ENCODE data around the gene CD68. TPM values are rescaled to one million over a fixed set of nuclear protein-coding genes. Genes with fewer than 3 reads are reported as not detected.
A peak's percentile ranks its signal among the peaks of the same experiment; 100 is the strongest.

The CD68 gene
- polyA plus RNA-seq, 1 donor = 512 TPM

DNA sequence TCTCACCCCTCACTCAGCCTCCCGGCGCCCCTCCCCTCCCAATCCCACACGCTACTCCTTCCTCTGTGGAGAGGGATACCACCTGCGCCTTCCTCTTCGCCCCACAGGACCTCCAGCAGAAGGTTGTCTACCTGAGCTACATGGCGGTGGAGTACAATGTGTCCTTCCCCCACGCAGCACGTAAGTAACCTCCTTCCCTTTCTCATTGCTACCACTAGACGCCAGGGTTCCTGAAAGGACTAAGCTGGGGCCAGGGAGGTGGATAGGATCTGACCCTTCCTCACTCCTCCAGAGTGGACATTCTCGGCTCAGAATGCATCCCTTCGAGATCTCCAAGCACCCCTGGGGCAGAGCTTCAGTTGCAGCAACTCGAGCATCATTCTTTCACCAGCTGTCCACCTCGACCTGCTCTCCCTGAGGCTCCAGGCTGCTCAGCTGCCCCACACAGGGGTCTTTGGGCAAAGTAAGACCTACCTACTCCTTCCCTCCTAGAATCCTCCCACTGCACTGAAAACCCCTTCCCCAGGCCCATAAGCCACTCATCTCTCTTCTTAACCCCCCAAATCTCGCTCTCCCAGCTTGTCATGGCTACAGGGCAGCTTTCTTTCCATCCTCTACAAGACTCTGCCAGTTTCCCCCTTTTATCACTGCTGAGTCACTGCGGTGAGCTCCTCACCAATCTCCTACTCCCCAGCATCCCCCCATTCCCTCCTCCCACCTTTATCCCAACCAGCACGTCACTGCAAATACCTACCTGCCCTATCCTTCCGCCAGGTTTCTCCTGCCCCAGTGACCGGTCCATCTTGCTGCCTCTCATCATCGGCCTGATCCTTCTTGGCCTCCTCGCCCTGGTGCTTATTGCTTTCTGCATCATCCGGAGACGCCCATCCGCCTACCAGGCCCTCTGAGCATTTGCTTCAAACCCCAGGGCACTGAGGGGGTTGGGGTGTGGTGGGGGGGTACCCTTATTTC, 1.5 kb downstream of the CD68 start:
- no peaks in the 10 kb centered on the region for H3K27me3 ChIP-seq (ENCODE audit: control insufficient read depth, insufficient read depth, low read length)
- H3K4me1 ChIP-seq (ENCODE audit: control insufficient read depth, insufficient read depth, low read length) = peaks cover 70% of the 10 kb centered on the region
- 92% methylated on average over 2 of the region's 23 CpGs for WGBS (ENCODE audit: insufficient coverage, low lambda C conversion rate)
- H3K27ac ChIP-seq (ENCODE audit: low read length) = peak overlapping the region; percentile 93
- DNase-seq = no peak
- peak overlapping the region; percentile 49 for H3K4me3 ChIP-seq (ENCODE audit: low read length)
- peaks cover 8% of the 10 kb centered on the region for H3K9me3 ChIP-seq (ENCODE audit: control insufficient read depth, low read depth, low read length)
- peaks cover 51% of the 10 kb centered on the region for H3K36me3 ChIP-seq (ENCODE audit: control insufficient read depth, insufficient read depth, low read length)

DNA sequence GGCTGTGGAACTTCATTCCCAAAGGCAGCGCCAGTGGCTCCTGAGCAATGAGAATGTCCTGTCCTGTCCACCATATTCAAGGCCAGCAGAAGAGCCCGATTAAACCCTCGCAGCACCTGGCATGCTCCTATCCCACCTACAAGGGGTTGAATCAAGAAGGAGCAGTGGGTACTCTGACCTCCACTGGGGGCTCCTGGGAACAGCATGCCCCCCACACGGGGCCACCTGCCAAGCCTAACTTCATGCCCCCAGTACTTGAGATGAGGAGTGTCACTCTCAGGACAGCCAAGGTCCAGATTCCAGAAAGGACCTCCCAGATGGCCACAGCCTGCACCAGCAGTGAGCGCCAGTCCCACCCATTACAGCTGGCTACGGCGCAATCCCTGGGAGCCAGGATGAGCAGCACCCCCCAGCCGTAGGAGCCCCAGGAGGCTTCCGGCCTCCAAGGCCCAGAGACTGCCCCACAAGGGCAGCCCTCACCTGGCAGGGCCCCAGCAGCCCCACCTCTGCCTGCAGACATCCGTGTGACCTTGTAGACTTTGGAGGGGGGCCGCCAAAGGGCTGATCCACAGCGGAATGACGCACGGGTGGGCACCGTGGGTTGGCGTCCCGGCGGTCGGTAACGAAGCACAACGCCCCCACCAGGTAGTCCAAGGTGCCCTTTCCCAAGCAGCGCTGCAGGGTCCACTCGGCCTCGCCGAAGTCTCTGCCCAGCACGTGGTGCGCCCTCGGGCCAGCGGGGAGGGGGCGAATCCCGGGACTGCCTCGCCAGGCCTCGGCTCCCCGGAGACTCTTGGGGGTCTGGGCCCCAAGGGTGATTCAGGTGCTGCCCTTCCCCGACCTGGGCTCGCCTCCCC, 3.2 kb downstream of the CD68 start:
- Histone ChIP-seq H3K27ac (ENCODE audit: low read length) (peak overlapping the region; percentile 94), H3K27me3 (ENCODE audit: control insufficient read depth, insufficient read depth, low read length) (no peaks in the 10 kb centered on the region), H3K36me3 (ENCODE audit: control insufficient read depth, insufficient read depth, low read length) (peaks cover 43% of the 10 kb centered on the region), H3K9me3 (ENCODE audit: control insufficient read depth, low read depth, low read length) (peaks cover 8% of the 10 kb centered on the region), H3K4me3 (ENCODE audit: low read length) (peak overlapping the region; percentile 67), H3K4me1 (ENCODE audit: control insufficient read depth, insufficient read depth, low read length) (peaks cover 56% of the 10 kb centered on the region)
- DNase-seq = no peak
- WGBS (ENCODE audit: insufficient coverage, low lambda C conversion rate) = no CpG with 5 or more reads among the region's 36 CpGs

DNA sequence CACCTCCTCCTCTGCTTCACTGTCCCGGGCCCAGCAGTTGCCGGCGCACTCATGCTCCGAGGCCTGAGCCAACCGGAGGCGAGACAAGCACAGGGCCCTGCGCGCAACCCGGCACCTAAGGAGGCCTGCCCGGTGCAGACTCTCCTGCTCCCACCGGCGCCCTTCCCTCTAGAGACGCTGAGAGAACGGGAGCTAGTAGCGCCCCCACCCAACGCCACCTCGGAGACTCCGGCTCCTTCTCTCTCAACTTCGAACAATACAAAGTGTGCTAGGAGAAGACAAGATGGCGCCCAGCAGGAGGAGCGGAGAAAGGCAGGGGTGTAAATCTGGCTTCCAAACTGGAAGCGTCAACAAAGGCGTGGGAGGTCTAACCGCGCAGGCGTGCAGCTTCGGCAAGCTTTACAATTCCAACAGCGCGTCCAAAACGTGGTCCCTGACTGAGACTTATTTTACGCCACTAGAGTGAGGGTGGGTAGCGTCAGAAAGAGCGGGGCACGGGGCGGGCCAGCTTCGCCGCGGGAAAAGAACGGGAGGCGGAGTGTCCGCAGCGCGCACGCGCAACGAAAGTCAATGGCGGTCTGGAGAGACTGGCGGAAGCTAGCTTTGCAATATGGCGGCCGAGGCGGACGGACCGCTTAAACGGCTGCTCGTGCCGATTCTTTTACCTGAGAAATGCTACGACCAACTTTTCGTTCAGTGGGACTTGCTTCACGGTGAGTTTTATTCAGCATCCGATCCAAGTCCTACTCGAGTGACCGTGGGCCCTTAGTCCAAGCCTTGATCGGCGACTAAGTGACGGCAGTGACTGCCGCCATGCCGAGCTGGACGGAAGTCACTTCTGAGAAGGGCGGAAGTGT, 4.0 kb downstream of the CD68 start, which contains the start of gene MPDU1:
MPDU1 (plus strand) TSS at position 600 of the 857 bp plus-strand sequence; CDS start at position 611, 11 bp downstream.
- Histone ChIP-seq H3K27ac (ENCODE audit: low read length) (peak within 1 kb of the TSS; percentile 94), H3K4me1 (ENCODE audit: control insufficient read depth, insufficient read depth, low read length) (peaks cover 49% of the 10 kb centered on the region), H3K27me3 (ENCODE audit: control insufficient read depth, insufficient read depth, low read length) (no peaks in the 10 kb centered on the region), H3K4me3 (ENCODE audit: low read length) (peak within 1 kb of the TSS; percentile 67), H3K36me3 (ENCODE audit: control insufficient read depth, insufficient read depth, low read length) (peaks cover 42% of the 10 kb centered on the region), H3K9me3 (ENCODE audit: control insufficient read depth, low read depth, low read length) (peaks cover 8% of the 10 kb centered on the region)
- no CpG with 5 or more reads among the region's 69 CpGs for WGBS (ENCODE audit: insufficient coverage, low lambda C conversion rate)
- DNase-seq = peak; percentile 97 to 98

DNA sequence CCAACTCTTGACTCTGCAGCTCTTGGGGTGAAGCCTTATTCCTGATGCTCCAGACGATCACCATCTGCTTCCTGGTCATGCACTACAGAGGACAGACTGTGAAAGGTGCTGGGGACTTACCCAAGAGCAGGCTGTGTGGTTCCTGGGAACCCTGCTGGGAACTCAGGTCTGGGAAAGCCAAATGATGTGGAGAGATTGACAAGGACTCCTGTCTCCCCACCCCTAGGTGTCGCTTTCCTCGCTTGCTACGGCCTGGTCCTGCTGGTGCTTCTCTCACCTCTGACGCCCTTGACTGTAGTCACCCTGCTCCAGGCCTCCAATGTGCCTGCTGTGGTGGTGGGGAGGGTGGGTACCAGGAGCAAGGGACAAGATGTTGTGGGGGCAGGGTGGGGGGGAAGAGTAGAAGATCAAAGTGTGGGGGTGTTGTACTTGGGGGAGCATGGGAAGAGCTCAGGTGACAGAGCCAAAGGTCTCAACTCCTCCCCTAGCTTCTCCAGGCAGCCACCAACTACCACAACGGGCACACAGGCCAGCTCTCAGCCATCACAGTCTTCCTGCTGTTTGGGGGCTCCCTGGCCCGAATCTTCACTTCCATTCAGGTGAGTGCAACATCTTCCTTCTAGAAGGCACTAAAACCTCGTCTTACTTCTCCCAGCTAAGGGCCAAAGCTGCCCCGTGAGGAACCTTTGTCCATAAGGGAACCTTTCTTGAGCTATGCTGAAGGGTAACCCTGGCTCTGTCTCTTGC, 7.4 kb downstream of the CD68 start:
- Histone ChIP-seq H3K4me3 (ENCODE audit: low read length) (no peak overlapping the region), H3K9me3 (ENCODE audit: control insufficient read depth, low read depth, low read length) (peaks cover 8% of the 10 kb centered on the region), H3K36me3 (ENCODE audit: control insufficient read depth, insufficient read depth, low read length) (peaks cover 48% of the 10 kb centered on the region), H3K4me1 (ENCODE audit: control insufficient read depth, insufficient read depth, low read length) (peaks cover 34% of the 10 kb centered on the region), H3K27ac (ENCODE audit: low read length) (no peak overlapping the region), H3K27me3 (ENCODE audit: control insufficient read depth, insufficient read depth, low read length) (no peaks in the 10 kb centered on the region)
- peak in 1 of 2 donors; percentile 57 for DNase-seq
- WGBS (ENCODE audit: insufficient coverage, low lambda C conversion rate) = 100% methylated on average over 1 of the region's 9 CpGs

DNA sequence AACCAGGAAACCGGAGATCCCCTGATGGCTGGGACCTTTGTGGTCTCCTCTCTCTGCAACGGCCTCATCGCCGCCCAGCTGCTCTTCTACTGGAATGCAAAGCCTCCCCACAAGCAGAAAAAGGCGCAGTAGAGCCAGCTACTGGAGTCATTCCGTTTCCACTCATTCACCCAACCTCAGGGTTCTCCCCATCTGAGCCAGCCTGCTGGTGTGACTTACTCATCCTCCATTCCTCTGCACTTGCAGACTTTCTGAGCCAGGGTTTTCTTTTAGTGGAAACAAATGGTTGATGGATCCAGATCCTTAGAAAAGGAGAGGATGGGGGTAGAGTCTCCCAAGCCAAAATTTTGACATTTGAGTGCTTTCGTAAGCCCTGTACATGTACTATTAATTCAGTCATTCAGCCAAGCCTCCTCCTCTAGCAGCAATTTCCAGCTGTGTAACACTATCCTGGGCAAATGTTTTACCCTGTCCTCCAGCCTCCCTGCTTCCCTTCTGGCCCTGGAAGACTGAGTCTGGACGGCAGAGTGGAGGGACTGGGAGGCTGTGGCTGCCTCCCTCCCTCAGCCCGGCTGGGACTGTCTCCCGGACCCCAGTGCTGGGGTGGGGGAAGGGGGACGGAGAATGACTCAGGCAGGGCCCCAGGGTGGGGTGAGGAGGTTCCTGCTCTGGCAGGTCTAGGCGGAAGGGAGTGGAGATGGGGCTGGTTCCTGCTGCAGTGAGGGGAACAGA, 8.1 kb downstream of the CD68 start:
- WGBS (ENCODE audit: insufficient coverage, low lambda C conversion rate) = no CpG with 5 or more reads among the region's 12 CpGs
- Histone ChIP-seq H3K4me3 (ENCODE audit: low read length) (no peak overlapping the region), H3K27me3 (ENCODE audit: control insufficient read depth, insufficient read depth, low read length) (no peaks in the 10 kb centered on the region), H3K36me3 (ENCODE audit: control insufficient read depth, insufficient read depth, low read length) (peaks cover 50% of the 10 kb centered on the region), H3K27ac (ENCODE audit: low read length) (no peak overlapping the region), H3K4me1 (ENCODE audit: control insufficient read depth, insufficient read depth, low read length) (peaks cover 26% of the 10 kb centered on the region), H3K9me3 (ENCODE audit: control insufficient read depth, low read depth, low read length) (peaks cover 7% of the 10 kb centered on the region)
- no peak for DNase-seq

DNA sequence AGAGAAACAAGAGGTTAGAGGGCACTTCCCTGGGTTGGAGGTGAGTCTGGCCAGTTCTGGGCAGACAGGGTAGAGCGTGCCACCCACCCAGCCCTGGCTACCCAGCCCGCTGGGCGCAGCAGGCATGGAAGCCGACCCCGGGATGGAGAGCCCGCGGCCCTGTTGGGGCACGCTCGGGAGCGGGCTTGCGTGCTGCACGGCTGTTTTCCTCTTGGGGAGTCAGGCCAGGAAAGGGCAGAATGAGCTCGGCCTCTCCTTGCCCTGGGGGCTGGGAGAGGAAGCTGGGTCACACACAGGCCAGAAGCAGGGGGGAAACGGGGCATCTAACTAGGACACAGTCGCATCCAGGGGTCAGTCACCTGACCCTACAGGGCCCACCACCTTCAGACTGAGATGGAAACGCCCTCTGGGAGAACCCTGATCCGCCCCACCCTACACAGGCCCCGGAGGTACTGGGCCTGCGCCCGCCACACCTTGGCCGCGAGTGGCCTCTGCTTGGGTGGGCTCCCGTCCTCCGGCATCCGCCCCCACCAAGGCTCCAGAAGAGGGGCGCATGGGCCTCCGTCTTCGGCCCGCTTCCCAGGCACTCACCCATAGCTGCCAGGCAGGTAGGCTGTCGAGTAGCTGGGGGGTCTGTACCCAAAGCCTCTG, 9.2 kb downstream of the CD68 start:
- no CpG with 5 or more reads among the region's 30 CpGs for WGBS (ENCODE audit: insufficient coverage, low lambda C conversion rate)
- peaks cover 60% of the 10 kb centered on the region for H3K36me3 ChIP-seq (ENCODE audit: control insufficient read depth, insufficient read depth, low read length)
- H3K27me3 ChIP-seq (ENCODE audit: control insufficient read depth, insufficient read depth, low read length) = no peaks in the 10 kb centered on the region
- no peak overlapping the region for H3K27ac ChIP-seq (ENCODE audit: low read length)
- H3K4me3 ChIP-seq (ENCODE audit: low read length) = peak overlapping the region; percentile 36
- no peaks in the 10 kb centered on the region for H3K9me3 ChIP-seq (ENCODE audit: control insufficient read depth, low read depth, low read length)
- H3K4me1 ChIP-seq (ENCODE audit: control insufficient read depth, insufficient read depth, low read length) = peaks cover 17% of the 10 kb centered on the region
- DNase-seq = no peak

DNA sequence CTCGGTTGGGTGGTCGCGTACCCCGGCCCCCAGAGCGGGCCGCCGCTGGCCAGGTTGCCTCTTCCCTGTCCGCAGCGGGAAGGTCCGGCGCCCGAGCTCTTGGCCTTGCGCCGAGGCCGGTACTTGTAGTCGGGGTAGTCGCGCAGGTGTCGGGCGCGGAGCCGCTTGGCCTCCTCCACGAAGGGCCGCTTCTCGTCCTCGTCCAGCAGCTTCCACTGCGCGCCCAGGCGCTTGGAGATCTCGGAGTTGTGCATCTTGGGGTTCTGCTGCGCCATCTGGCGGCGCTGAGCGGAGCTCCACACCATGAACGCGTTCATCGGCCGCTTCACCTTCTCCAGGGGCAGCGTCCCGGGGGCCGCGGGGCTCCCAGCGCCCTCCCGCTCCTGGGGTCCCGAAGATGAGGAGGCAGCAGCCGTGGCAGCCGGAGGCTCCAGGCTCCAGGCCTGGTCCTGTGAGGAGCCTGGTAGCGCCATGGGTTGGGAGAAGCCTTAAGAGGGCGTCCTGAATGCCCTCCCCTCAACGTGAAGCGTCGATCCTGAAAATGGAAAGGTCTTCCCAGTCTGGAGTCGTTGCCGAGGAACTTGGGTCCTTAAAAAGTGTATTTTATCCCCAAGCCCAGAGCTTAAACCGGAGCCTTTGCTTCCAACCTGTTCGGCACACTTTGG, 9.9 kb downstream of the CD68 start:
- peaks cover 17% of the 10 kb centered on the region for H3K4me1 ChIP-seq (ENCODE audit: control insufficient read depth, insufficient read depth, low read length)
- H3K9me3 ChIP-seq (ENCODE audit: control insufficient read depth, low read depth, low read length) = no peaks in the 10 kb centered on the region
- DNase-seq = peak; percentile 76 to 83
- H3K36me3 ChIP-seq (ENCODE audit: control insufficient read depth, insufficient read depth, low read length) = peaks cover 66% of the 10 kb centered on the region
- H3K27me3 ChIP-seq (ENCODE audit: control insufficient read depth, insufficient read depth, low read length) = no peaks in the 10 kb centered on the region
- no peak overlapping the region for H3K27ac ChIP-seq (ENCODE audit: low read length)
- H3K4me3 ChIP-seq (ENCODE audit: low read length) = peak overlapping the region; percentile 36
- no CpG with 5 or more reads among the region's 56 CpGs for WGBS (ENCODE audit: insufficient coverage, low lambda C conversion rate)

DNA sequence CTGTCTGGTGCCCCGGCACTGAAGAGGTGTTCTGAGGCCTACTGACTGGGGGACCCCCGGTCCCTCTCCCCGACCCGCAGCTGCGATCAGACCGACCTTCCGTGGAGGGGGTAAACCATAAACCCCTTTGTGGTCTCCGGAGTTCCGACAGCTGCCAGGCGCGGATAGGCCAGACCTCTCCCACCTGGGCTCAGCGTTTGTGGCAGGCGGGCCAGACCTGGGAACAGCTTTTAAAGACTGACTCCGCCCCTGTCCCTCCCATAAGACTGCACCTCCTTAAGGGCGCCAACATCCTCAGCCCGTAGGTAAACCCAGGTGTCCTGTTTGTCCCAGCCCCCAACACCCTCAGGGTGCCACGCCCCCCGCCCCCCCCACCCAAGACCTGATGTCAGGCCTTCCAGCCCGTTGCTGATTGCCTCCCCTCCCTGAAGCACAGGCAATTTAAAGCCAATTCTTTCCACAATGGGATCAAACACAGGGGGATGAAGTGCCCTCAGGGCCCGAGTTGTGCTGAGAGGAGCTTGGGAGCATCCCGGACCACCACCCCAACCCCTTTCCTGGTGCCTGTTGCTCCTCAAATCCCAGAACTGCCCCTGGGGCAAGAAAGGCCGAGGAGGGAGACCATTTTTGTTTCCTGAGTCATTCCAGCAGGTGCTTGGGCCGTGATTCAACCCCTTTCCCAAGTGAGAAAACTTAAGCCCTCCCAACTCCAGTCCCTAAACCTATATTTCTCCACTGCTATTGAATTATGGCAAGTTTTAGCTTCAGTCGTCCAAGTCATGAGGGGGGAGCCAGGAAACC, 10.7 kb downstream of the CD68 start, which contains the start of gene SOX15:
SOX15 (minus strand) TSS at position 204 of the 801 bp plus-strand sequence. CDS start 418 bp downstream, outside the sequence.
- no CpG with 5 or more reads among the region's 24 CpGs for WGBS (ENCODE audit: insufficient coverage, low lambda C conversion rate)
- peaks cover 74% of the 10 kb centered on the region for H3K36me3 ChIP-seq (ENCODE audit: control insufficient read depth, insufficient read depth, low read length)
- no peak within 1 kb of the TSS for H3K27ac ChIP-seq (ENCODE audit: low read length)
- H3K9me3 ChIP-seq (ENCODE audit: control insufficient read depth, low read depth, low read length) = no peaks in the 10 kb centered on the region
- no peak for DNase-seq
- peak within 1 kb of the TSS; percentile 36 for H3K4me3 ChIP-seq (ENCODE audit: low read length)
- peaks cover 10% of the 10 kb centered on the region for H3K4me1 ChIP-seq (ENCODE audit: control insufficient read depth, insufficient read depth, low read length)
- no peaks in the 10 kb centered on the region for H3K27me3 ChIP-seq (ENCODE audit: control insufficient read depth, insufficient read depth, low read length)
